ENCODE data around the gene LRRC14B.

Gene LRRC14B

GRCh38 chr5:169071-169727, 22.1 kb upstream of the LRRC14B start:
- DNase-seq (ENCODE audit: low read depth): no peak
- no peak overlapping the region for H3K4me3 ChIP-seq (ENCODE audit: low read depth, low read length)
- TF ChIP-seq CTCF (IDR thresholded peaks at IDR 0.05; ENCODE audit: low read depth, low read length, missing control alignments): no peak
- in situ Hi-C loops (cut with HindIII; ENCODE audit: low sequenced_read_pairs): no loop called here

- DNase-seq (ENCODE audit: low read depth): no peak
- no peak overlapping the region for H3K4me3 ChIP-seq (ENCODE audit: low read depth, low read length)
- in situ Hi-C loops (cut with HindIII; ENCODE audit: low sequenced_read_pairs): no loop called here
- no peak for TF ChIP-seq CTCF (IDR thresholded peaks at IDR 0.05; ENCODE audit: low read depth, low read length, missing control alignments)
Measured at GRCh38 chr5:169728-170094, 21.6 kb upstream of the LRRC14B start.

- in situ Hi-C loops (cut with HindIII; ENCODE audit: low sequenced_read_pairs): no loop called here
- no peak for TF ChIP-seq CTCF (IDR thresholded peaks at IDR 0.05; ENCODE audit: low read depth, low read length, missing control alignments)
- no peak overlapping the region for H3K4me3 ChIP-seq (ENCODE audit: low read depth, low read length)
- peak; percentile 18 for DNase-seq (ENCODE audit: low read depth)
Measured at GRCh38 chr5:170971-171800, 20.1 kb upstream of the LRRC14B start.

- no peak for TF ChIP-seq CTCF (IDR thresholded peaks at IDR 0.05; ENCODE audit: low read depth, low read length, missing control alignments)
- H3K4me3 ChIP-seq (ENCODE audit: low read depth, low read length): no peak overlapping the region
- in situ Hi-C loops (cut with HindIII; ENCODE audit: low sequenced_read_pairs): no loop called here
- DNase-seq (ENCODE audit: low read depth): no peak
Measured at GRCh38 chr5:171801-172331, 19.4 kb upstream of the LRRC14B start.

- no peak for TF ChIP-seq CTCF (IDR thresholded peaks at IDR 0.05; ENCODE audit: low read depth, low read length, missing control alignments)
- no peak for DNase-seq (ENCODE audit: low read depth)
- H3K4me3 ChIP-seq (ENCODE audit: low read depth, low read length): no peak overlapping the region
- in situ Hi-C loops (cut with HindIII; ENCODE audit: low sequenced_read_pairs): no loop called here
Measured at GRCh38 chr5:172421-172820, 18.9 kb upstream of the LRRC14B start.

GRCh38 chr5:172841-173251, 18.4 kb upstream of the LRRC14B start:
- TF ChIP-seq CTCF (IDR thresholded peaks at IDR 0.05; ENCODE audit: low read depth, low read length, missing control alignments): no peak
- in situ Hi-C loops (cut with HindIII; ENCODE audit: low sequenced_read_pairs): no loop called here
- no peak overlapping the region for H3K4me3 ChIP-seq (ENCODE audit: low read depth, low read length)
- DNase-seq (ENCODE audit: low read depth): no peak
